H9 (cell line): ENCODE data around the gene NCCRP1. TPM values are rescaled to one million over a fixed set of nuclear protein-coding genes. Genes with fewer than 3 reads are reported as not detected.

Experiments
- DNase-seq: peaks from one replicate; pipeline ENCODE4 v3.0.0-alpha.2; 2017
- H2AFZ ChIP-seq: one replicate; pipeline ENCODE4 v1.6.1; 2013; ENCODE audit warnings: mild to moderate bottlenecking, low read length, control low read depth, moderate library complexity
- H2AK5ac ChIP-seq: 2 replicates; pipeline ENCODE4 v1.6.1; 2013; ENCODE audit warnings: low read length, control low read depth, mixed read lengths; ENCODE audit not compliant: insufficient read length
- H2BK120ac ChIP-seq: one replicate; pipeline ENCODE4 v1.6.1; 2013; ENCODE audit warnings: low read depth, mild to moderate bottlenecking, low read length, control low read depth, inconsistent platforms; ENCODE audit not compliant: poor library complexity, severe bottlenecking
- H2BK12ac ChIP-seq: 2 replicates; pipeline ENCODE4 v1.6.1; 2013; ENCODE audit warnings: low read length, control low read depth, mixed read lengths, low read depth; ENCODE audit not compliant: insufficient read length
- H2BK15ac ChIP-seq: 2 replicates; pipeline ENCODE4 v1.6.1; 2013; ENCODE audit warnings: low read depth, low read length, control low read depth
- H2BK20ac ChIP-seq: one replicate; pipeline ENCODE4 v1.6.1; 2013; ENCODE audit warnings: low read depth, mild to moderate bottlenecking, low read length, control low read depth, inconsistent platforms; ENCODE audit not compliant: poor library complexity, severe bottlenecking
- H2BK5ac ChIP-seq: 2 replicates; pipeline ENCODE4 v1.6.1; 2013; ENCODE audit warnings: low read length, control low read depth, mixed read lengths; ENCODE audit not compliant: insufficient read length
- H3K14ac ChIP-seq: 2 replicates; pipeline ENCODE4 v1.6.1; 2013; ENCODE audit warnings: low read length, control low read depth; ENCODE audit not compliant: insufficient read depth
- H3K18ac ChIP-seq: 2 replicates; pipeline ENCODE4 v1.6.1; 2013; ENCODE audit warnings: low read depth, mild to moderate bottlenecking, mixed read lengths, low read length, control low read depth; ENCODE audit not compliant: insufficient read length
- H3K23ac ChIP-seq: 2 replicates; pipeline ENCODE4 v1.6.1; 2013; ENCODE audit warnings: low read length, control low read depth, mixed read lengths, low read depth; ENCODE audit not compliant: insufficient read length
- H3K23me2 ChIP-seq: 2 replicates; pipeline ENCODE4 v1.6.1; 2013; ENCODE audit warnings: low read depth, mild to moderate bottlenecking, mixed read lengths, low read length, control low read depth; ENCODE audit not compliant: insufficient read length, poor library complexity, severe bottlenecking
- H3K27ac ChIP-seq: 2 replicates; pipeline ENCODE4 v1.5.1; 2013; ENCODE audit warnings: low read length, control low read depth, mixed read lengths, low read depth; ENCODE audit not compliant: insufficient read length
- H3K27me3 ChIP-seq: 2 replicates; pipeline ENCODE4 v1.6.1; 2013; ENCODE audit warnings: low read length, control low read depth, inconsistent platforms; ENCODE audit not compliant: insufficient read depth
- H3K4ac ChIP-seq: 2 replicates; pipeline ENCODE4 v1.6.1; 2013; ENCODE audit warnings: low read depth, mild to moderate bottlenecking, control low read depth, inconsistent platforms, low read length, moderate library complexity
- H3K4me1 ChIP-seq: 2 replicates; pipeline ENCODE4 v1.6.1; 2013; ENCODE audit warnings: low read length, control low read depth, inconsistent platforms; ENCODE audit not compliant: insufficient read depth
- H3K4me2 ChIP-seq: 2 replicates; pipeline ENCODE4 v1.6.1; 2013; ENCODE audit warnings: low read length, control low read depth, mixed read lengths; ENCODE audit not compliant: insufficient read length, insufficient read depth
- H3K56ac ChIP-seq: 2 replicates; pipeline ENCODE4 v1.6.1; 2013; ENCODE audit warnings: low read depth, mild to moderate bottlenecking, mixed read lengths, low read length, control low read depth; ENCODE audit not compliant: insufficient read length
- H3K79me1 ChIP-seq: 2 replicates; pipeline ENCODE4 v1.6.1; 2013; ENCODE audit warnings: low read depth, mild to moderate bottlenecking, moderate library complexity, low read length, control low read depth, inconsistent platforms; ENCODE audit not compliant: insufficient read depth, poor library complexity, severe bottlenecking
- H3K79me2 ChIP-seq: 2 replicates; pipeline ENCODE4 v1.6.1; 2013; ENCODE audit warnings: low read length, control low read depth, inconsistent platforms; ENCODE audit not compliant: insufficient read depth
- H3K9ac ChIP-seq: 2 replicates; pipeline ENCODE4 v1.6.1; 2013; ENCODE audit warnings: low read length, control low read depth, mixed read lengths; ENCODE audit not compliant: insufficient read length; ENCODE audit errors: extremely low read depth
- H3K9me3 ChIP-seq: one replicate; pipeline ENCODE4 v1.6.1; 2013; ENCODE audit warnings: low read depth, low read length, inconsistent platforms; ENCODE audit not compliant: control insufficient read depth
- H3T11ph ChIP-seq: one replicate; pipeline ENCODE4 v1.6.1; 2013; ENCODE audit warnings: mild to moderate bottlenecking, low read length, control low read depth, inconsistent platforms
- H4K20me1 ChIP-seq: one replicate; pipeline ENCODE4 v1.6.1; 2013; ENCODE audit not compliant: control insufficient read depth, insufficient read length, insufficient read depth
- H4K5ac ChIP-seq: 2 replicates; pipeline ENCODE4 v1.6.1; 2013; ENCODE audit warnings: low read depth, mild to moderate bottlenecking, mixed read lengths, low read length, control low read depth; ENCODE audit not compliant: insufficient read length
- H4K8ac ChIP-seq: replicated peaks from 2 replicates; pipeline ENCODE4 v1.6.1; 2013; ENCODE audit warnings: low read length, control low read depth, mixed read lengths, low read depth; ENCODE audit not compliant: insufficient read length
- H4K91ac ChIP-seq: 2 replicates; pipeline ENCODE4 v1.6.1; 2013; ENCODE audit warnings: low read depth, mild to moderate bottlenecking, moderate library complexity, mixed read lengths, low read length, control low read depth; ENCODE audit not compliant: insufficient read length
- H3K27ac Mint-ChIP-seq, 3 experiments: 2 replicates in 2 of 3; 3 replicates in 1 of 3; pipeline ENCODE4 v1.8.0; 2020 to 2021; ENCODE audit warnings: mixed read lengths in 3 of 3, mild to moderate bottlenecking in 1 of 3, moderate library complexity in 1 of 3
- H3K27me3 Mint-ChIP-seq: 2 replicates; pipeline ENCODE4 v1.8.0; 2021; ENCODE audit warnings: low read depth, mild to moderate bottlenecking, moderate library complexity, mixed read lengths
- H3K36me3 Mint-ChIP-seq, 3 experiments: 2 replicates in 2 of 3; 3 replicates in 1 of 3; pipeline ENCODE4 v1.8.0; 2020 to 2021; ENCODE audit warnings: low read depth in 3 of 3, mixed read lengths in 3 of 3; ENCODE audit not compliant: insufficient read depth in 1 of 3
- H3K4me1 Mint-ChIP-seq, 2 experiments: 2 replicates each; pipeline ENCODE4 v1.8.0; 2020; ENCODE audit warnings: mixed read lengths in 2 of 2
- H3K4me3 Mint-ChIP-seq, 2 experiments: 2 replicates in 1 of 2; 3 replicates in 1 of 2; pipeline ENCODE4 v1.8.0; 2020 to 2021; ENCODE audit warnings: mild to moderate bottlenecking in 2 of 2, mixed read lengths in 2 of 2, moderate library complexity in 1 of 2
- H3K9me3 Mint-ChIP-seq, 2 experiments: 2 replicates in 1 of 2; 3 replicates in 1 of 2; pipeline ENCODE4 v1.8.0; 2020; ENCODE audit warnings: mild to moderate bottlenecking in 2 of 2, mixed read lengths in 2 of 2, moderate library complexity in 1 of 2
- WGBS: extraction: QIAGEN DNeasy Blood & Tissue Kit; methylation state at CpG from one replicate; pipeline ENCODE4 v1.1.7; 2013; ENCODE audit warnings: missing lambda C conversion rate, low lambda C conversion rate, mixed read lengths; ENCODE audit not compliant: insufficient read length; ENCODE audit errors: extremely low coverage; 5-methylcytosine and 5-hydroxymethylcytosine counted together
- total RNA-seq: library from RNA; stranded (reverse); gene quantifications from 2 replicates; pipeline ENCODE4 v1.2.1, GENCODE V29; 2021
- TF ChIP-seq, protein P1 (sequence below): fragments of 200-600 bp; sonication (generic); conservative IDR thresholded peaks from 3 replicates; pipeline ENCODE4 v1.8.0; 2021; ENCODE audit warnings: antibody characterized with exemption, mild to moderate bottlenecking

Gene NCCRP1
- total RNA-seq, 1 experiment from 2014 or later: 1.9 TPM

DNA sequence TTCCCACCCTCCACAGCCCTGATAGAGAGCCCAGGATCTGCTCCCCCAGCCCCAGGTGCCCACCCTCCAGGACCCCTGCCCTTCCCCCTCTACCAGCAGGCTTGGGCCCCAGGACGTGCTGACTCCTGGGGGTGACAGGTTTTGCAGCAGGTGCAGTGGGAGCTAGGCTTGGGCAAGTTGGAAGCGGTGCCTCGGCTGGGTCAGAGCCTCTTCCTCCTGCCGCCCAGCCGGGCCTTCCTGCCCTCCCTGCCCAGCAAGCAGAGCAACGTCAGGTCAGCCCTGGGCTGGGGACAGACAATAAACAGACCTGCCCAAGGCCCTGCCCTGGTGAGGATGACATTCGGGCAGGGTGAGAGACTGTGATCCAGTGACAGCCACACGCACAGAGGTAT is 9.2 kb upstream of the NCCRP1 start:
- no peak overlapping the region for H2BK12ac ChIP-seq
- no peak overlapping the region for H3K27ac ChIP-seq
- peak overlapping the region; percentile 19 for H3K18ac ChIP-seq
- H2AK5ac ChIP-seq: no peak overlapping the region
- peaks cover 0 to 6% (median 0%) of the 10 kb centered on the region in 3 experiments; a peak in 2 of 7 replicates for H3K36me3 Mint-ChIP-seq
- WGBS: no CpG with 5 or more reads among the region's 8 CpGs
- no peak overlapping the region for H4K91ac ChIP-seq
- TF ChIP-seq, protein P1, sequence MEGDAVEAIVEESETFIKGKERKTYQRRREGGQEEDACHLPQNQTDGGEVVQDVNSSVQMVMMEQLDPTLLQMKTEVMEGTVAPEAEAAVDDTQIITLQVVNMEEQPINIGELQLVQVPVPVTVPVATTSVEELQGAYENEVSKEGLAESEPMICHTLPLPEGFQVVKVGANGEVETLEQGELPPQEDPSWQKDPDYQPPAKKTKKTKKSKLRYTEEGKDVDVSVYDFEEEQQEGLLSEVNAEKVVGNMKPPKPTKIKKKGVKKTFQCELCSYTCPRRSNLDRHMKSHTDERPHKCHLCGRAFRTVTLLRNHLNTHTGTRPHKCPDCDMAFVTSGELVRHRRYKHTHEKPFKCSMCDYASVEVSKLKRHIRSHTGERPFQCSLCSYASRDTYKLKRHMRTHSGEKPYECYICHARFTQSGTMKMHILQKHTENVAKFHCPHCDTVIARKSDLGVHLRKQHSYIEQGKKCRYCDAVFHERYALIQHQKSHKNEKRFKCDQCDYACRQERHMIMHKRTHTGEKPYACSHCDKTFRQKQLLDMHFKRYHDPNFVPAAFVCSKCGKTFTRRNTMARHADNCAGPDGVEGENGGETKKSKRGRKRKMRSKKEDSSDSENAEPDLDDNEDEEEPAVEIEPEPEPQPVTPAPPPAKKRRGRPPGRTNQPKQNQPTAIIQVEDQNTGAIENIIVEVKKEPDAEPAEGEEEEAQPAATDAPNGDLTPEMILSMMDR: no peak; the same call in 2 of the 3 replicates
- peaks cover 12% of the 10 kb centered on the region for H3K27me3 Mint-ChIP-seq
- no peaks in the 10 kb centered on the region for H3K23me2 ChIP-seq
- H3K79me2 ChIP-seq: no peaks in the 10 kb centered on the region
- no peaks in the 10 kb centered on the region for H3K9me3 ChIP-seq
- peak overlapping the region in 1 of 3 experiments; percentile 60; a peak in 1 of 7 replicates for H3K27ac Mint-ChIP-seq
- H3K56ac ChIP-seq: no peak overlapping the region
- no peak for DNase-seq
- H2BK5ac ChIP-seq: no peak overlapping the region
- H3K27me3 ChIP-seq: no peaks in the 10 kb centered on the region
- H3K4me2 ChIP-seq: no peak overlapping the region
- H3K14ac ChIP-seq: no peak overlapping the region
- no peaks in the 10 kb centered on the region for H3K79me1 ChIP-seq
- H3K4me3 Mint-ChIP-seq: no peak overlapping the region
- H3K4ac ChIP-seq: no peak overlapping the region
- no peaks in the 10 kb centered on the region for H4K20me1 ChIP-seq
- H2BK120ac ChIP-seq: no peak overlapping the region
- H4K5ac ChIP-seq: no peak overlapping the region
- no peak overlapping the region for H3K9ac ChIP-seq
- no peak overlapping the region for H2BK15ac ChIP-seq
- H2AFZ ChIP-seq: no peak overlapping the region
- no peak overlapping the region for H2BK20ac ChIP-seq
- peaks cover 2 to 19% of the 10 kb centered on the region in 2 experiments; a peak in 2 of 4 replicates for H3K4me1 Mint-ChIP-seq
- no peaks in the 10 kb centered on the region for H3K4me1 ChIP-seq
- no peak overlapping the region for H3T11ph ChIP-seq
- no peak overlapping the region for H4K8ac ChIP-seq
- H3K23ac ChIP-seq: no peak overlapping the region
- H3K9me3 Mint-ChIP-seq: no peaks in the 10 kb centered on the region
